GM21360 (cell line): Measurements from ENCODE around the gene BICD2.

Experiments
- ATAC-seq: cut with Tn5 transposase; IDR thresholded peaks from one replicate; pipeline ENCODE4 v1.9.1; 2021; ENCODE audit warnings: mild to moderate bottlenecking, moderate library complexity; ENCODE audit not compliant: unreplicated experiment

Gene BICD2

DNA sequence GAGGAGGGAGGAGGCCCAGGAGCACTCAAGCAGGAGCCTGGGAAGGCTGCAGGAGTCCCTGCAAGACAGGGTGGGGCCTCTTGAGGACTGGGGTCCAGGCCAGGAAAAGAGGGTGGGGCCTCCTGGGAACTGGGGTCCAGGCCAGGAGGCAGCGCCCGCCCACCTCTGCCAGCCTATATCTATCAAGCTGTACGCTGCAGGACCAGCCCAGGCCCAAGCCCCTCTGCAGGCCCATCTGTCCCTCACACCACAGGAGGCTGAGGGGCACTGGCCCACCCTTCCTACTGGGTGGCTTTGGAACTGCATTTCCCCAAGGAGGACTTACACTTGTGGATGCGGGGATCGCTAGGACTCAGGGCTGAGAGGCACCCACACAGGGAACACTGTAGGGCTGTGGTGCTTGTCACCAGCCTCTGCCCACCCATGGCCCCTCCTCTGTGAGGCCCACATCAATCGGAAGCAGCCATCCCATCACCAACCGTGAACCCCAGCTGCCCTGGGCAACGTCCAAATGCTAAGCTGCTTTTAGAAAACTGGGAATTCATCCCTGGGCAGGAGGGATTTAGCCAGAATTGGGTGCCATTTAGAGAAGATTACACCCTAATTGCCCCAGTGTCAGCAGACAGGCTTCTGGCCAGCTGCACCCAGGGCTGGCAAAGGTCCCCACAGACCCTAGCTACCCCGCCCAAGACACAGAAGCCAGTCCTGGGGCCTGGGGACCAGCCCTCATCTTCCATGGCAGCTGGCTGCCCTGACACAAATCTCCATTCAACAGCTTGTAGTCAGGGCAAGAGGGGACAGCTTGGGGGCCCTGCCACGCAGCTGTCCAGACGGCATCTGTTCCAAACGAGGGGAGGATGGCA, 15.3 kb downstream of the BICD2 start:
- no peak for ATAC-seq

DNA sequence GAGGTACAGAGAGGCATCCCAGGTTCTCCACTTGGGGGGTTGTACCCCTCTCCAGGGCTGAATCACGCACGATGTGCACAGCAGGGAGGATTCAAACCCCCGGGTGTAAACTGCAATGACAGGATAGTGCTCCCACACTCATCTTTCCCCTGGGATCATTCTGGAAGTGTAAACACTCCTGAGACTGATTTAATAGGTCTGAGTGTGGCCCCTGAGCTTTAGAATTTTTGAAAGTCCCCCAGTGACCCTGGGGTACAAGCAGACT, 16.5 kb downstream of the BICD2 start:
- ATAC-seq, result no peak

DNA sequence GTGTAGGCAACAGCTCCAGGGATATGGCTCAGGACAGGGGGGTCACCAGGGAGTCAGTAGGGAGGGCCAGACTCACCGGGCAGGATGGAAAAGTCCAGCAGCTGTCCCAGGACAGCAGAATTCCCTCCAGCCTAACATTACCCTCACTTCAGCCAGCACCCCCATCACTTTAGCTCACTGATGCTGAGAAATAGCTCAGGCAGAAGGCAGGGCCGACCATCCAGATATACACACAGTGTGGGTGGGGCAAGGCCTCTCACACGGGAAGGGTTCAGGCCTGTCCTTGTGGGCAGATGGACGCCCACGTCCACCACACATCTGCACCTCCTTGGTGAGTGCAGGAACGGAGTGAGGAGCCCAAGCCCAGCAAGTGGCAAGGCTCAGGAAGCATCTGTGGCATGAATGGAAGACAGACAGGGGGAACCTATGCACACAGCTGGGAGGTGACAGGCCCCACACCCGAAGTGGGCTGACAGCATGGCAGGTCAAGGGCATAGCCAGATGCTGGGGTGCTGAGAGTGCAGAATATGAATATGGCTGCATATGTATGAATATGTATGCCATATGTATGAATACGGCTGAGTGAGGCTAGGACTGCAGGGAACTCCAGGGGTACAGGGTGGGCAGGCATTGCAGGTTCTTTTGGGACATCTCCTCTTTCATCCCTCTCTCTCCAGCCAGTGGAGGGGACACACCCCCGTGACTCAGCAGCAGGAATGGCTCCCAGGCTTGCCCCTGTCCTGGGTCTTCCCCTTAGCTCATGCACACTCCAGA, 17.0 kb downstream of the BICD2 start:
- no peak for ATAC-seq

DNA sequence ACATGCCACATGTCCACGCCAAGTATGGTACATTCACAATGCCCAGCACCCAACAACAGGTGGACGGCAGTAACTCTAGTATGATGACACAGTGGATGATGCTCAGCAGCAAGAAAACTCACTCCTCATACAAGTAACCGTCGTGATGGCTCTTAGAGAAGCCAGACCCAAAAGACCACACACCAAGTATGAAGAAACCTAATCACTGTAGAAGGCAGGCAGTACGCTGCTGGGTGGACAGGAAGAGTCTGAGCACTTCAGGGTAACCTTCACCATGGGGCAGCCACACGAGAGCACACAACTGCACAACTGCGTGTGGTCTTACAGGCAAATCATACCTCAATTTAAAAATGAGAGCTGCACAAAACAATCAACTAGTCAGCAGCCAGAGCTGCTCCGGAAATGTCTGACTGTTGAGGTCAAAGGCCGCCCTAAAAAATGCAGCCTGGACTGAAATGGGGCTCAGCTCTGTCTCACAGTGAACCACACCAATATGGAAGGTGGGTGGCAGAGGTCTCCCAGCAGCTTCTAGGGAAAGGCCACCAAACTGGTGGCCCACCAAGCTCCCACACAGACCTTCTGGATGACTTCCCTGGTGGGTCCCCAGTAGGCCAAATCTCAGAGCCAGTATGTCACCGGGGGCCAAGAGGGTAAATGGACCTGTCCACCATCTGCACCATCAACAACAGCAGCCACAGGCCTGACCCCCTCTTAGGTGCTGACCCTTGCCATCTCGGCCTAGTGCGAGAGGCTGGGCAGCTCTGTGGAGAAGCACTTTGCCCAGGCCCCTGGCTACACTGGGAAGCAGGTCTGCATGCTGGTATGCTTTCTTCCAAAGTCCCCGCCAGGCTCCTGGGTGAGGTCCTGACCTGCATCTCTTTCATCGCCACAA, 17.8 kb downstream of the BICD2 start:
- no peak for ATAC-seq

DNA sequence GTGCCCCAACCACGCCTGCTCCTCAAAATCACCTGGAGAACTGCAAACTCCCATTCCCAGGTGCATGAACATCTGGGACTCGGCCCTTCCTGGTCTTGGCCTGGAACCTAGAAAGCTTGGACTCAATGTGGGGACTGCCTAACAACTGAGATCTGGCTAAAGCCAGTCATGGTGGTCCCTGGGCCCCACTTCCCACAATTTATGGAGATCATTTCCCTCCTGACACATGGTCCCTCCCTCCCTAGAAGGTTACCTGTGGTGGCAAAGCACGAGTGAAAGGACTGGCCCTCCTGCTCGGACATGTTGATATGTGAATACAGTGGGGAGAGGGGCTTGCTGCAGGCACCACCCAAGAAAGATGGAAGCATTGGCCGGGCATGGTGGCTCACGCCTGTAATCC, 18.8 kb downstream of the BICD2 start:
- ATAC-seq, result no peak

DNA sequence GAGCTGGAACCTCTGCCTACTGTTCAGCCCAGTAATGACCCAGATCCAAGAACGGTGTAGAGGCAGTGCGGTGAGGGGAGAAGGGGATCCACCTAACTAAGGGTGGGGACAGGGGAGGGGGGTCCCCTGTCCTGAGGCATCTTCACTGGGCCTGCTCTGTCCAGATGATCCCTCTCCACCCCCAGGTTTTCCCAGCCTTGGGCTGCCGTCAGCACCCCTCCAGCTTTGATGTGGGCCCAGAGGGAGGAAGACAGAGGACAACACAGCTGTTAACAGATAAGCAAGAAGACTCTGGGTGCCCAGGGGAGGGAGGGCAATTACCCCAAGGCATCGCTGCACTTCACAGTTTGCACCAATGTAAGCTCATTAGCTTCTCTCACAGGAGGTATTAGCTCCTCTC, 19.3 kb downstream of the BICD2 start:
- ATAC-seq, result no peak

DNA sequence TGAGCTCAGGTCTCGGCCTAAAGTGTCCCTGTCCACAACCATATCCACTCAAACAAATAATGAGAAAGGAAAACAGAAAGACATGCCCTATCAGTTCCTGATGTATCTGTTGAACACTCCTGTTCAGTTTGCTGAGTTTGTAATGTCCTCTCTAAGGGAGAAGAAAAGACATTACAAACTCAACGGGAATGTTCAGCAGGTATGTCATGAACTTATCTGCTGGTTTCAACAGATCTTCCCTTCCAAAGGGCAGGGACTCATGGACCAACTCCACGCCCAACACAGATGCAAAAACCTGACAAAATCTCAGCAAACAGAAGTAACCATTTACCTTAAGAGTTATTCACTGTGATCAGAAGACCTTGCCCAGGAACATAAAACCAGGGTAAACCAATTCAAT, 23.7 kb downstream of the BICD2 start:
- ATAC-seq, result no peak

DNA sequence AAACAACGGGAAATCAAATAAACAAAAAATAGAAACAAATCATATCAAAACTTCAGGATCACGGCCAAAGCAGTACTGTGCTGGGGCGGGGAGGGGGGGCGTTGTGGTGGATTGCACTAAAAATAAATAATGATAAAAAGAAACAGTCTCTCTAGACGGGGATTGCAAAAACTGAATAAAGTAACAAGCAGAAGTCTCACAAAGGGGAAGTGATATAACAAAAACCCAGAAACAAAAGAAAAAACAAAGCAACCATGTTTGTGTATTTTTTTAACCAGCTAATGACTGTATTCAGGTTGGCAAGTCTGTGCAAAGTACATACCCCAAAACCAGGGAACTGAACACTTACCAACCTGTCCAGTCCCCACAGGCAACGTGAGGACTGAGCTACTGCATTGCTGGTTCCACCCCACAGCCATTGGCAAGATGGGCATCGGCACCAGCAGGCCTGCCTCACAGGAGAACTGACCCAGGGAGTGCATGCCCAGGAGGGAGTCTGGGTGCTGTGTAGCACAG, 24.1 kb downstream of the BICD2 start:
- ATAC-seq, result no peak

DNA sequence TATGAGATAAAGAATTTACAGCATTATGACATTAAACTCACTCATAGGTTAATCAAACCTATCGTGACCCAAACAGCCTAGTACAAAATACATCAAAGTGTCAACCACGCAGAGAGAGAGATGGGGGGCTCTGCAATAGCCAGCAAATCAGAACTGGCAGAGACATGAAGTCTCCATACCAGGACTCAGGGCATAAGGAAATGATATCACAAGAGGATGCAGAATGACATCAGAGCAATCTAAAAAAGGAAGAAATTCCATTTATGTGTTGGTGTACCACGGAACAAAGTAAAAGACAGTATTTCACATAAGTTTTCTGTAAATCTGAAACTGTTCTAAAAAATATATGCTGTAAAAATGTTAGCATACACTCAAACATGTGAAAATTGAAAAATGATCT, 24.6 kb downstream of the BICD2 start:
- no peak for ATAC-seq

DNA sequence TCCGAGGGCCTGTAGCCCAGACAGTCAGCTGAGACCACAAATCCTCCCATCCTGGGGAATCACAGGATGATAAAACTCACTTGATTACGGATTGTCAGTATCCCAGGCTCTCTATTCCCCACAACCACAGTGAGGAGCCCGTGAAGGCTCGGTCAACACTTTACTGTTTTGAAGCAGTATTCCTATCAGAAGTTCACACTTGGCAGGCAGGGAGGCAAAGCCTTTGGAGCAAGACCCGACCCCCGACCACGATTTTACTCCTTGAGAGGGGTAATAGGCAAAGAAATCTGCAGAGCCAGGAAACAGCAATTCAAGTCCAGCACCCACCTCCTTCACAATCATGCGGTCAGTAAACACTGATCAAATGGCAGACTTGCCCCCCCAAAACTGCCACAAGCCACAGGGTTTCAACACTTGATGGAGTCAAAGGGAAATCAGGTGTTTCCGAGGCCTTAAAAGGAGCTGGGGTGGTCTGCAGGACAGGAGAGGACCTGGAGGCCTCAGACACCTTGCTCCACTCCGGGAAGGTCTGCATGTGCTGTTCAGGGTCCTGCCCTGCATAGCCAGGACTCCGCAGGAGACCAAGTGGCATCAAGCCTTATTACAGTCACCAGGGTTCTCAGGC, 25.2 kb downstream of the BICD2 start:
- no peak for ATAC-seq

DNA sequence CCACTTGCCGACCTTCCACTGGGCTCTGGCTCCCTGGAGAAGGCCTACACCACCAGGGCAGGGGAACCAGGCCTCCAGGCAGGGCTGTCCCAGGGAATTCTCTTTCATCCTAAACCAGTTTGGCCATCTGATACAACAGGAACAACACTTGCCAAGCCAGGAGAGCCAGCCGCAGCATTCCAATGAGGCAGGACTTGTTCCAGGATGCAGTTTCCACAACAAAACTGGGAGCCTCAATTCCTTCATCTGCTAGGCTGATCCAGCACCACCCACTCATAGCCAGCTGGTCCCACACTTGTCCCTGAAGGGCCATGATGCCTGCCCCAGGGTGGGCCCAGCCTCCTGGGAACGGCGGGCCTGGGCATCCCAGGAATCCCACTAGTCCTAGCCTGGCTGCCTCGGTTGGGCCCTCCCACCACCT, 26.0 kb downstream of the BICD2 start:
- no peak for ATAC-seq

DNA sequence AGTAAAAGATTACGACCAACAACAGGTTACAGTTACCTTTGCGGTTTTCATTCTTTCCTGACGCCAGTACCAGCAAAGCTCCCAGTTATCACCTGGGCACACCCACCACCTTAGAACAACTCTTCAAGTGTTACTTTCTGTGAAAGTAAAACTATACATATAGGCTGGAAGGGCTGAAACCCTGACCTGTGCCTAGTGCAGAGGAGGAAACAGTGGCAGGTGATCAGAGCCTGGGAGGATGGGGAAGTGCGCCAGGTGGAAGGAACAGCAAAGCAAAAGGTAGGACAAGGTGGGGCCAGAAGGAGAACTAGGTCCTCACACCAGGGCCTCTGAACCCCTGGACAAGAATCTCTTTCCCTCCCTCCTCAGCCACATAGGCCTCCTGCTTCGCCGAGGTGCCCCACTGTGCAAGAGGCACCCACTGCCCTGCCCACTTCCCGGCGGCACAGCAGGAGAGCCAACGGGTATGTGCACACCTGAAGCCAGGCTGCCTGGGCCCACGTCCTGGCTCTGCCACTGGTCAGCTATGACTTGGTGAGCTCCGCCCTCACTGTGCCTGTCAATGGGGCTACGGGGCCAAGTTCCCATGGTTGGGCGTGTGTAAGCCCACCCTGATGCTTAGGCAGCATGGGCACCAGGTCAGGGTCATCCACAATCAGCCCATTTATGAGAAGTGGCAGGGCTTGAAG, 26.9 kb downstream of the BICD2 start:
- ATAC-seq, result no peak

DNA sequence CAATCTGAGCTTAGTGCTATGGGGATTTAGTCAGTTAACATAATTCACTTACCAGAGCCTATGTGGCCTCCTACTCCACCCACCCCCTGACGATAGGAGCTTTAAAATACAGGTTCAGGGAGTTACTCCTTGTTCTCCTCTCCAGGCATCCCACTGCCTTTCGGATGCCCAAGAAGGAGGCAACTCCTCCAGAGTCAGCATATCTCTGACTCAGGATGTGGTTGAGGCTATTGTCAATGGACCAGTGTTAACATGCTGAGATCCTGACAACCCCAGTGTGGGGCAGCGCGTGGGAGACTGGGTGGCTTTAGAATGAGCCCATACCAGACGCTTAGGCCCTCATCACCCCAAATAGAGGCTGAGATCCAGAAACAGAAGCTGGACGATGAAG, 27.4 kb downstream of the BICD2 start:
- no peak for ATAC-seq

DNA sequence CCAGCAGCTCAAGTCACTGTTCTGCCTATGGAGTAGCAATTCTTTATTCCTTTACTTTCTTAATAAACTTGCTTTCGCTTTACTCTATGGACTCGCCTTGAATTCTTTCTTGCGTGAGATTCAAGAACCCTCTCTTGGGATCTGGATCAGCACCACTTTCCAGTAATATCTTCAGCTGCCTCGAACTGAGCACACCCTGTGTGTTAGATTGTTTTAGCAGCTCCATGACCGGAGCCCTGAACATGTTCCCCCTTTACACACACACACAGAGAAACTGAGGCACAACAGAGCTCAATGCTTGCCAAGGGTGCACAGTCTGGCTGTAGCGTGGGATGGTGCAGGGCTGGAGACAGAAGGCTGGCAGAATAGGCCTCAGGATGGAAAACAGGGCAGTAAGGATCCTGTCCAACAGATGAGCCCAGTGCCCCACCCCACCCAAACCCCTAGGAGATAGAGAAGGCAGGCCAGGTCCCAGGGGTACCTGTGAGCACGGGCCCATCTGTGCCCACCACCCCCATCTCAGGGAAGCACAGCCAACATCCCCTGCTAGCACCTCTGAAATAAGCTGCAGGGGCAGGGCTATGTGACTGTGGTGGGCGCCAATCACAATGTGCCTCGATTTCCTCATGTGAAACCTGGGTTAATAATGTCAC, 27.9 kb downstream of the BICD2 start:
- no peak for ATAC-seq

DNA sequence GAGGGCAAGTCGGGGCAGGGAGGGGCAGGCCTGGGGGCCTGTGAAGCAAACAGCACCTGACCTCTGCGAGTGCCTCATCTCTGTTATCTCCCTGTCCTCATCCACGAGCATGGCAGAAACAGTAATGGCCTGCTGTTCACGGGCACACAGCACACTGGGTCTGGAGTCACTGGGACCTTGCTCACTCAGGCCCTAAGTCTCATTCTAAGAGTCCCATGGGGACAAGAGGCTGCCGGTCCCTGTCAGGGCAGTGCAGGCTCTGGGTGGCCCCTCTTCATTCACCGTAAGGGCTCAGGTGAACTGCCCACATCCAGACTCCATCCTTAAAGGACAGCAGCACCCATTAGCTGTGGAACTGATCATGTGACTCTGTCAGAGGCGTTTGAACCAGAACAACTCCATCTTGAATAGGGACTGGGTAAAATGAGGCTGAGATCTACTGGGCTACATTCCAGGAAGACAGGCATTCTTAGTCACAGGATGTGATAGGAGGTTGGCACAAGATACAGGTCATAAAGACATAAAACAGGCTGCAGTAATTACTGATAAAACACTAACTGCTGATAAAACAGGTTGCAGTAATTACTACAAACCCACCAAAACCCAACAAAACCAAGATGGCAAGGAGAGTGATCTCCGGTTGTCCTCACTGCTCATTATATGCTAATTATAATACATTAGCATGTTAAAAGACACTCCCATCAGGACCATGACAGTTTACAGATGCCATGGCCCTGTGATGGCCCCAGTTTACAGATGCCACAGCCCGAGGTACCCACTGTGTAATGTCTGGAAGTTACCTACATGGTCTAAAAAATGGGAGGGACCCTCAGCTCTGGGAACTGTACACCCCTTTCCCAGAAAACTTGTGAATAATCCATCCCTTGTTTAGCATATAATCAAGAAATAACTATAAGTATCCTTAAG, 28.7 kb downstream of the BICD2 start:
- no peak for ATAC-seq

DNA sequence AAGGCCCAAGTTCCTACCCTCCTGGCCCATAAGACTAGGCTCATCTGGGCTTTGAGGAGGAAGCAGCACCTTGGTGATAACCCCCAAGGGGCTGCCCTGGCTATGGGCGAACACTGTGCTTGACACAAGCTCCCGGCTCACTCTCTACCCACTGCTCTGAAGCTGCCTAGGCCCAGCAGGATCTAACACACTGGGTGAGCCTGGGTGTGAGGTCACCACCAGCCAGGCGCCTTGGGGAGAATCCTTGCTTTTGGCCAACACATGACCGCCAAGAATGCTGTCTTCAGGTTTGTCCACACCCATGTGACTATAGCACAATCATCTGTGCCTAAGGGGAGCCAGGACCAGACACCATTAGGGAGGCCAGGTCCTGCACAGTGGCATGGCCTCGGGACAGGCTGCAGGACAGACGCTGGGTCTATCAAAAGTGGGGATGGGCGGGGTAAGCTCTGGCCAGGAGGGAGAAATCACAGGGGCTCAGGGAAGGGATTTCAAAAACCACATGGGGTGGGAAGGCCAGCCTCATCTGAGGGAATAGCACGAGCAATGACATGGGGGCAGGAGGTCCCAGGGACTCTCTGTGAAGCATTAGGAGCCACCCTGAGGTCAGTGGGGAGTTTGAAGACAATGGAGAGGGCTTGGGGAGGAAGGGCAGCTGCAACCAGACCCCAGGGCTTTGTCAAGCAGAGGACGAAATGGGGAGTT, 29.6 kb downstream of the BICD2 start:
- no peak for ATAC-seq

DNA sequence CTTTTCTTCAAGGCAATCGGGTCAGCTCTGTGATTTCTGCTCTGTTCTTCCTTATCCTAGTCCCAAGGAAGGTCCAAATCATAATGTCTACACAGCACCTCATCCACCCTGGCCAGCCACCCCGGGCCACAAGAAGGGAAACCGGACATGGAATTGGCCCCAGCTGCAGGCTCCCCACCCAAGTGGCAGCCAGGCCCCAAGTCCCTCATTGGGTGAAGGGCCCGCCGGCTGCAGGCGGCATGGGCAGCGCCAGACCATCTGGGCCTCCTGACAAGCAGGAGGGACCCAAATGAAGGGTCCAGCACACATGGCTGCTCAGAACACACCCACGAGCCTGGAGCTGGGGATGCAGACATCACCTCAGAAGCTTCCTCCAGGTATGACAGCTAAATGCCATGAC, 33.7 kb downstream of the BICD2 start:
- no peak for ATAC-seq

DNA sequence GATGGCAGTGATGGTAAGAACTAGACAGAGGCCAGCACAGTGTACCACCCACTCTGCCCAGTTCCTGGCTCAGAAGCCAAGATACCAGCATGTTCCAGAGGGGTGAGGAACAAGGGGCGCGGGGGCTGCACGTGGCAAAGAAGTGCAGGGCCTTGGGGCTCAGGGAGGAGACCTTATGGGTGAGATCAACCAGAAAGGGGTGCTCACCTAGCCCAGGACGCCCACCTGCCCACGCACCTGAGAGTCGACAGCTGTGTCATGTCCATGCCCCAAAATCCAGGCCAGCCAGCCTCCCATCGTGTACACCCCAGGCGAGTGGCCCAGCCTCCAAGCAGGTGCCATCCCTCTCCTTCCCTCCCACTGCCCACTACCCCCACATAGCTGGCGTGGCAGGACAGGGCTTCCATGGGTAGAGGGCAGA, 34.9 kb downstream of the BICD2 start:
- no peak for ATAC-seq
